Fibroblast of the aortic adventitia (primary cell): ENCODE data around the gene CCR5AS.

Experiments used
- DNase-seq: peaks from one replicate; pipeline ENCODE4 v3.0.0-alpha.2; 2010; ENCODE audit warnings: low read depth
- H3K4me3 ChIP-seq: 2 replicates; pipeline ENCODE4 v1.5.1; 2011; ENCODE audit warnings: low read depth, mild to moderate bottlenecking, control low read depth, low read length, moderate library complexity
- CTCF ChIP-seq: IDR thresholded peaks from 2 replicates; pipeline ENCODE4 v1.5.1; 2011; ENCODE audit warnings: mild to moderate bottlenecking, low read length, control low read depth, inconsistent platforms; ENCODE audit not compliant: insufficient read depth

The CCR5AS gene

GRCh38 chr3:46417841-46418611, 11.2 kb upstream of the CCR5AS start:
- H3K4me3 ChIP-seq = no peak overlapping the region
- no peak for TF ChIP-seq CTCF
- no peak for DNase-seq

- TF ChIP-seq CTCF = no peak
- DNase-seq = no peak
- no peak overlapping the region for H3K4me3 ChIP-seq
Measured at GRCh38 chr3:46416811-46417510, 10.1 kb upstream of the CCR5AS start.

- H3K4me3 ChIP-seq = no peak overlapping the region
- DNase-seq = no peak
- TF ChIP-seq CTCF = no peak
Measured at GRCh38 chr3:46416125-46416810, 9.4 kb upstream of the CCR5AS start.

- DNase-seq = no peak
- no peak for TF ChIP-seq CTCF
- no peak overlapping the region for H3K4me3 ChIP-seq
Measured at GRCh38 chr3:46414739-46415138, 7.9 kb upstream of the CCR5AS start.

- H3K4me3 ChIP-seq = no peak overlapping the region
- no peak for DNase-seq
- no peak for TF ChIP-seq CTCF
Measured at GRCh38 chr3:46413951-46414350, 7.1 kb upstream of the CCR5AS start.

- DNase-seq = no peak
- no peak overlapping the region for H3K4me3 ChIP-seq
- TF ChIP-seq CTCF = no peak
Measured at GRCh38 chr3:46412786-46413298, 6.0 kb upstream of the CCR5AS start.
